Mucosa of stomach (tissue), 1 donor: ENCODE data around the gene PTPN22.

Experiments
- H3K27me3 ChIP-seq: one replicate; pipeline ENCODE4 v1.7.0; 2013; ENCODE audit warnings: mild to moderate bottlenecking, low read length; ENCODE audit not compliant: control insufficient read depth, insufficient read depth
- H3K36me3 ChIP-seq: one replicate; pipeline ENCODE4 v1.7.0; 2013; ENCODE audit warnings: low read length; ENCODE audit not compliant: control insufficient read depth, insufficient read depth
- H3K4me1 ChIP-seq: one replicate; pipeline ENCODE4 v1.7.0; 2013; ENCODE audit warnings: mild to moderate bottlenecking, low read length; ENCODE audit not compliant: control insufficient read depth, insufficient read depth
- H3K4me3 ChIP-seq: one replicate; pipeline ENCODE4 v1.7.0; 2013; ENCODE audit warnings: low read length
- H3K9ac ChIP-seq: one replicate; pipeline ENCODE4 v1.7.0; 2013; ENCODE audit warnings: mild to moderate bottlenecking, low read length, moderate library complexity
- H3K9me3 ChIP-seq: one replicate; pipeline ENCODE4 v1.7.0; 2013; ENCODE audit warnings: mild to moderate bottlenecking, low read length, moderate library complexity; ENCODE audit not compliant: control insufficient read depth
- donor health status: Pancreatic carcinoma.

PTPN22 gene

GRCh38 chr1:113879739-113880038, 8.2 kb upstream of the PTPN22 start:
- no peak overlapping the region for H3K9ac ChIP-seq
- no peaks in the 10 kb centered on the region for H3K9me3 ChIP-seq
- no peaks in the 10 kb centered on the region for H3K36me3 ChIP-seq
- peaks cover 8% of the 10 kb centered on the region for H3K4me1 ChIP-seq
- no peaks in the 10 kb centered on the region for H3K27me3 ChIP-seq
- H3K4me3 ChIP-seq, result no peak overlapping the region

- H3K9ac ChIP-seq, result no peak overlapping the region
- peaks cover 7% of the 10 kb centered on the region for H3K4me1 ChIP-seq
- no peaks in the 10 kb centered on the region for H3K9me3 ChIP-seq
- H3K4me3 ChIP-seq, result no peak overlapping the region
- no peaks in the 10 kb centered on the region for H3K36me3 ChIP-seq
- no peaks in the 10 kb centered on the region for H3K27me3 ChIP-seq
Measured at GRCh38 chr1:113876176-113876575, 4.7 kb upstream of the PTPN22 start.

GRCh38 chr1:113875714-113876113, 4.2 kb upstream of the PTPN22 start:
- Histone ChIP-seq H3K4me1 (peaks cover 2% of the 10 kb centered on the region), H3K36me3 (no peaks in the 10 kb centered on the region), H3K9ac (no peak overlapping the region), H3K27me3 (no peaks in the 10 kb centered on the region), H3K9me3 (no peaks in the 10 kb centered on the region), H3K4me3 (no peak overlapping the region)

- no peaks in the 10 kb centered on the region for H3K27me3 ChIP-seq
- H3K36me3 ChIP-seq, result no peaks in the 10 kb centered on the region
- H3K4me1 ChIP-seq, result no peaks in the 10 kb centered on the region
- no peak overlapping the region for H3K9ac ChIP-seq
- H3K4me3 ChIP-seq, result no peak overlapping the region
- no peaks in the 10 kb centered on the region for H3K9me3 ChIP-seq
Measured at GRCh38 chr1:113874012-113874879, 2.7 kb upstream of the PTPN22 start.

DNA sequence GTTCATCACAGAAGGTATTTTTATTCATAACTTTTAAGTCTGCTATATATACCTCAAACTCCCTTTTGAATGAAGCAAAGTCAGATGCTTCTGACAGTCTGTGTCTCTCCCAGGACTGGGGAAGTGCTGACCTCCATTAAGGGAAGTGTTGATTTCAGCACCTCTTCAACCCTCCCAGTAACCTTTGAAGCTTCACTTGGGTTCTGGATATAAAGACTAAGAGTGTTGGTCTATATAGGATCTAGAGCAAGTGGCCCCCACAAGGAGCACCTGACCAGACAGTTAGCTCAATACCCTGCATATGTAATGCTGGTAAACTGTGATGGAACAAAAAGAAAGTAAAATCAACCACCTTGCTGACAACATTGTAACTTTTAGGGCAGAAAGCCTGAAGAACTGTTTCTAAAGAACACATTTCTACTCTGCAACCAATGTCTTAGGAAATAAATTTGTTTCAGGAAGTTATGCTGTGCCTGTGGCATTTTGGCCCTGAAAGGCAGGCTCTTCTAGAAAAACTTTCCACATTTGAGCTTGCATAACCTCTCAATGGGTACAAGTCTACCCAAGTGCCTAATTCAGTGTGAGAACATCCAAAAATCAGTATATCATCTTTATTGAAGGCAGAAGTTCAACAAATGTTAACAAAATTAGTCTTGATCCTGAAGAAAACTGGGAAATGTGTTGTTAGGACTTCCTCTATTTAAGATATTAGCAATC, 865 bp upstream of the PTPN22 start:
- no peaks in the 10 kb centered on the region for H3K9me3 ChIP-seq
- no peaks in the 10 kb centered on the region for H3K36me3 ChIP-seq
- no peak overlapping the region for H3K9ac ChIP-seq
- H3K4me3 ChIP-seq, result no peak overlapping the region
- H3K27me3 ChIP-seq, result no peaks in the 10 kb centered on the region
- no peaks in the 10 kb centered on the region for H3K4me1 ChIP-seq

- no peak overlapping the region for H3K4me3 ChIP-seq
- no peak overlapping the region for H3K9ac ChIP-seq
- no peaks in the 10 kb centered on the region for H3K9me3 ChIP-seq
- H3K27me3 ChIP-seq, result no peaks in the 10 kb centered on the region
- no peaks in the 10 kb centered on the region for H3K4me1 ChIP-seq
- no peaks in the 10 kb centered on the region for H3K36me3 ChIP-seq
Measured at GRCh38 chr1:113870778-113871177, 734 bp downstream of the PTPN22 start.

GRCh38 chr1:113868387-113869083, 3.0 kb downstream of the PTPN22 start:
- Histone ChIP-seq H3K9ac (no peak overlapping the region), H3K36me3 (no peaks in the 10 kb centered on the region), H3K4me3 (no peak overlapping the region), H3K4me1 (no peaks in the 10 kb centered on the region), H3K27me3 (no peaks in the 10 kb centered on the region), H3K9me3 (no peaks in the 10 kb centered on the region)

DNA sequence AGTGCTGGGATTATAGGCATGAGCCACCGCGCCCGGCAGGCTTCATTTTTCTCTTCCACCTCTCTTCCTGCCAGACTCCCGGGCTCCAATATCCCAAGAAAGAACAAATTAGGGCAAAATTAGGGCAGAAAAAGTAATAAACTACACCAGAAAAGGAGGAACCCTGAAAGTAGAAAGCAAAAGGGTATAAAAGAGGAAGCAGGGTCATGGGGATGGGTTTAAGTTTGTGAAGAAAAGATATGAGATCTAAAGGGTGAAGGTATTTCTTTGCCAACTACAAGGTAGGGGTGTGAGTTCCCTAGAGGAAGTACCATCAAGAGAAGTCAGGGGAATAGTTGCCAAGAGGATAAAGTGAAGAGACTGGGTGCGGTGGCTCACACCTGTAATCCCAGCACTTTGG, 9.9 kb downstream of the PTPN22 start:
- H3K4me3 ChIP-seq, result no peak overlapping the region
- no peaks in the 10 kb centered on the region for H3K4me1 ChIP-seq
- no peaks in the 10 kb centered on the region for H3K27me3 ChIP-seq
- no peak overlapping the region for H3K9ac ChIP-seq
- H3K9me3 ChIP-seq, result no peaks in the 10 kb centered on the region
- no peaks in the 10 kb centered on the region for H3K36me3 ChIP-seq

DNA sequence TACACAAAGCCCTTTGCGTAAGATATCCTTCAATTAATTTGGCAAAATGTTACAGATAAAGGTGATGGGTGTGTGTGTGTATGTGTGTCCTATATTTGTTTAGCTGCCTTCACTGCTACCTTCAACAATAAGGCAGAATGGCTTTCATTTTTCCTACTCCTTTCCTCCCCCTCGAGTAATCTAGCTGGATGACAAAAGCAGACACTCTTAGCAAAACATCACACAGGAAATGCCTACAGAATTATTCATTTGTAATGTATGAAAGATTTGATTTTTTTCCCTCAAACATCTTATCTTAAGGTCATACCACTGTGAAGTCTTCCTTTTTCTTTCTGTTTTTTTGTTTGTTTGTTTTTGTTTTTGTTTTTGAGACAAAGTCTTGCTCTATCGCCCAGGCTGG, 10.6 kb downstream of the PTPN22 start:
- Histone ChIP-seq H3K9ac (no peak overlapping the region), H3K4me3 (no peak overlapping the region), H3K27me3 (no peaks in the 10 kb centered on the region), H3K36me3 (no peaks in the 10 kb centered on the region), H3K9me3 (no peaks in the 10 kb centered on the region), H3K4me1 (no peaks in the 10 kb centered on the region)

- no peaks in the 10 kb centered on the region for H3K27me3 ChIP-seq
- no peak overlapping the region for H3K9ac ChIP-seq
- H3K36me3 ChIP-seq, result no peaks in the 10 kb centered on the region
- no peak overlapping the region for H3K4me3 ChIP-seq
- no peaks in the 10 kb centered on the region for H3K9me3 ChIP-seq
- no peaks in the 10 kb centered on the region for H3K4me1 ChIP-seq
Measured at GRCh38 chr1:113859478-113860175, 11.9 kb downstream of the PTPN22 start.

DNA sequence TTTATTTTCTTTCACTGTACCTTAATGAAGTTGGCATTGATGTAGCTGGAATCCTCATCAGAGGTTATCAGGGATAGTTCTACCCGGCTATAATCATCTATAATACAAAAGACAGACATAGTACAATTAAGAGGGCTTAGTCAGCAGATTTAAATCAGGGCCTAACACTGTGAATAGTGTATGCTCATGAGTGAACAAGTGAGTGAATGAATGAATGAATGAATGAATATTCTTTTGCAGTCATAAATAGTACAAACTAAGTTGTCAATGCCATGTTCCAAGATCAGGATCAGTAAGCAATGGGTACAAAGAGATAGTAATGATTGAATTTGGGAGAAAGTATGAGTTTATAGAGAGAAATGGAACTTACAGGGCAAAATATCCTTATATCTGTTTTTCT, 12.5 kb downstream of the PTPN22 start:
- H3K4me1 ChIP-seq, result no peaks in the 10 kb centered on the region
- H3K27me3 ChIP-seq, result no peaks in the 10 kb centered on the region
- H3K36me3 ChIP-seq, result no peaks in the 10 kb centered on the region
- H3K9ac ChIP-seq, result no peak overlapping the region
- no peak overlapping the region for H3K4me3 ChIP-seq
- H3K9me3 ChIP-seq, result no peaks in the 10 kb centered on the region

- Histone ChIP-seq H3K27me3 (no peaks in the 10 kb centered on the region), H3K36me3 (no peaks in the 10 kb centered on the region), H3K4me3 (no peak overlapping the region), H3K9ac (no peak overlapping the region), H3K4me1 (no peaks in the 10 kb centered on the region), H3K9me3 (no peaks in the 10 kb centered on the region)
Measured at GRCh38 chr1:113858418-113858817, 13.1 kb downstream of the PTPN22 start.
